GM21786 (cell line): ENCODE measurements around the gene NFATC1.
"Not testable (repeated sequence)": the region's sequence is repeated elsewhere in the genome, so short reads cannot be mapped to it uniquely, and the experiment has no call there.

Experiments used
- ATAC-seq: cut with Tn5 transposase; IDR thresholded peaks from one replicate; pipeline ENCODE4 v1.9.1; 2021; ENCODE audit not compliant: unreplicated experiment

Gene NFATC1

GRCh38 chr18:79504495-79504894 is 108.8 kb downstream of the NFATC1 start:
- not testable (repeated sequence) for ATAC-seq

DNA sequence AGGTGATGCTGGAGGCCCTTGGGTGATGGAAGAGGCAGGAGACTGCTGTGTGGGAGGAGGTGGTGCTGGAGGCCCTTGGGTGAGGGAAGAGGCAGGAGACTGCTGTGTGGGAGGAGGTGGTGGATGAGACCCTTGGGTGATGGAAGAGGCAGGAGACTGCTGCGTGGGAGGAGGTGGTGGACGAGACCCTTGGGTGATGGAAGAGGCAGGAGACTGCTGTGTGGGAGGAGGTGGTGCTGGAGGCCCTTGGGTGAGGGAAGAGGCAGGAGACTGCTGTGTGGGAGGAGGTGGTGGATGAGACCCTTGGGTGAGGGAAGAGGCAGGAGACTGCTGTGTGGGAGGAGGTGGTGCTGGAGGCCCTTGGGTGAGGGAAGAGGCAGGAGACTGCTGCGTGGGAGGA is 109.7 kb downstream of the NFATC1 start:
- ATAC-seq = not testable (repeated sequence)

DNA sequence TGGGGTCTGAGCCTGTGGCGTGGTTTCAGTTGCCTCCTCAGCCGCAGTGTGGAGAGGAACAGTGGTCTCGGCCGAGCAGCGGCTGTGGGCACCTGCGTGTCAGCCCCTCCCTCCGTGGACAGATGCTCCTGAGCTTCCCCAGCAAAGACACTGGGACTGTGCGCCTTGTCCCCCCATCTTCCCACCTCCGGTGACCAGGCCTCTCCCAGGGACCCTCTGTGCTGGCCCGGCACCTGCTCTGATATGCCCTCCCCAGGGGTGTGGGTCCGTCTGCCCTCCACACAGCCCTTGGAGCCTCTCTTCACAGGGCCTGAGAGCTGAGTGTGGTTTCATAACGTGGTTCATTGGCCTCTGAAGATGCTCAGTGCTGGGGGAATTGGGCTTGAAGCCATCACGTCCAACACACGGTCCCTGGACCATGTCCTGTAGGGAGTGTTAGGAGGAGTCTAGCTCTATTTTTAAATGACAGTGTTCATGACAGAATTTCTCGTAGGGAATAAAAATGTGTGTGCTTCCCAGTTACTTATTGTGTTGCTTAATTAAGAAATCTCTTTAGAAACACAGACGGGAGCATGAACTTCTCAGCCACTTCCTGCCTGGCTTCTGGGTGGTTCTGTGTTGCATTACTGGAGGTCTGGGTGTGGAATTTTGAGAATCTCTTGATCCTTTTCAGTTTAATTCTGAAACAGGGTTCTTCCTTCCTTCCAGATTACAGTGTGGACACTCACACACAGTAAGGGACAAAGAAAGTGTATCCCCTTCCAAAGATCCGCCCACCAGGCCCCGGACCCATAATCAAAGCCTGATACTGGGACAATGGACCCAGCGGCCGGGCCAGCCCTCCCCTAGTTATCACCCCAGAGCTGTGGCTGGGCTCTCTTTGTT is 110.7 kb downstream of the NFATC1 start:
- ATAC-seq = no peak

GRCh38 chr18:79507076-79507545 is 111.4 kb downstream of the NFATC1 start:
- ATAC-seq = no peak

GRCh38 chr18:79507546-79508480 is 112.1 kb downstream of the NFATC1 start:
- ATAC-seq = no peak

- no peak for ATAC-seq
Observed at GRCh38 chr18:79508565-79509535, 113.1 kb downstream of the NFATC1 start.

- no peak for ATAC-seq
Observed at GRCh38 chr18:79509536-79509930, 113.8 kb downstream of the NFATC1 start.

DNA sequence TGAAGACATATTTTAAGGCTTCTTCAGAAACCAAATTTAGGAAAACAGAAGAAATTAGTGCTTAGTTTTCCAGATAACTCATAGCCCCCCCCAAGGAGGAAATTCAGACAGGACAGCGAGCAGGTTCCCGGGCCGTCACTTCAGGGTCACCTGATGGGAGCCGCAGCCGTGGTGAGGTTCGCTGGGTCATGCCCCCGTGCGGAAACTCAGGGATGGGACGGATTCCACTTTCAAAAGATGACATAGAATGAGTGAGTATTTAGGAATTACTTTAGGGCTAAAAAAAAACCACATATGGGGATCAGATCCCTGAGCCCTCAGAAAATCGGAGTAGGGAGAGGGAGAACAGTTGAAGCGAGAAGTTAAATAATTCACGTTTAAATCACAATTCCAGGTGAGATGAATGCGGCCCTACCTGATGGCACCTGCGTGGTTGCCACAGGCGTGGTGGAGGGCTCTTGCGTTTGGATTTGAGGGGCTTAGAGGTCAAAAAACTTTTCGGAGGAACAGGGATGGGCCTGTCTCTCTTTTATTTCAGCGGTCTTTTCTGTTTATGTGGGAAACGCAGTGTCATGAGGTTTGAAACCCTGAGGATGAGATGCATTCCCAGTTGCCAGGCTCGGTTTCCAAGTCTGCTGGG is 114.4 kb downstream of the NFATC1 start:
- ATAC-seq = no peak

GRCh38 chr18:79510731-79511241 is 115.1 kb downstream of the NFATC1 start:
- no peak for ATAC-seq

DNA sequence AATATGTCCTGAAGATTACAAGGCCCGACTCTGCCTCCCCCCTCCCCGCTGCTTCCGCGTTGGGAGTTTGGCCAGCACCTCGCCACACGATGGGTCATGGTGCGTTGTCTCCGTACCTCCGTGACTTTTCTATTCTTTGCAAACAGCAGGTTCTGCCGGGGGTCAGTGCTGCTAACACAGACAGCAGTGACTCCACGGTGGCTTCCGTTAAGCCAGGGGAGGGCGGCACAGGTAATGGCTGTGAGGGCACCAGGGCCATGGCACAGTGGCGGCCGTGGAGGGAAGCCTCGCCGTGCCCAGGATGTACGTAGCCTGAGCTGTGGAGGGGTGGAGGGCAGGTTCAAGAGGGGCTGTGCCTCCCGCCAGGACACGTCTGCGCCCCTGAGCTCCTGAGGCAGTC is 115.5 kb downstream of the NFATC1 start:
- no peak for ATAC-seq

- no peak for ATAC-seq
Observed at GRCh38 chr18:79511671-79512301, 116.1 kb downstream of the NFATC1 start.

GRCh38 chr18:79512461-79513380 is 117.0 kb downstream of the NFATC1 start:
- no peak for ATAC-seq

- ATAC-seq = no peak
Observed at GRCh38 chr18:79513381-79514081, 117.8 kb downstream of the NFATC1 start.

DNA sequence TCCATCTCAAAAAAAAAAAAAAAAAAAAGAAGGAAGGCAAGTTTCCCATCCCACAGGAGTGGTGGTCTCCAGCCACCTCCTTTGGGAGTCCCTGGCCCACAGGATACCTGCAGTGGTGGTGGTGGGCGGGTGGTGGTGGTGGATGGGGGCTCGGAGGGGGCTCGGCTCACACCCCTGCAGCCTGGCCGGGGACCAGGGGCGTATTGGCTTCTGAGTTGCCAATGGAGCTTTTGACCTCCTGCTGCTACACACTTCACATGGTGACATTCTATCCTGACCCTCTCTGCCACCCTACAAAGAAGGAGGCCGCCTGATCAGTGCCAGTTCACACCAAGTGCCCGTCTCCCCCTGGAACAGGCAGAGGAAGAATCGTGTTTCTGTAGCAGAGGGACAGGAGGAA is 119.6 kb downstream of the NFATC1 start:
- no peak for ATAC-seq

DNA sequence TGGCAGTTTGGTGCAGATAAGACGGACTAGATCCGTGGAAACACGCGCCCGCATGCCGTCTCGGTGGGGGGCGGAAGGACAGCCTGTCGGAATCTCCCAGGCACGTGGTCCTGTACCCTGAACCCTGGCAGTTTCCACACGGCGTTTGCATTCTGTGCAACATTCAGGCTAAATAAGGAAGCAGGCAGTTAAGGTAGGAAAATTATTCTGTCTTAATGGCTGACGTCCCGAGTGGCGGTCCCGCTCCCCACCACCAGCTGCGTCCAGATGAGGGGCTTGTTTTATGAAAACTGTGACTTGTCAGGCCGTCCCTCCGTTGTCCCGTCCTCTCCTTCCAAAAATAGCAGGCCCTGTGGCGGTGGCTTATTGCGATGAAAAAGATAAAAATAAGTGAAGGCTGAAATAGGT is 120.2 kb downstream of the NFATC1 start:
- ATAC-seq = no peak

DNA sequence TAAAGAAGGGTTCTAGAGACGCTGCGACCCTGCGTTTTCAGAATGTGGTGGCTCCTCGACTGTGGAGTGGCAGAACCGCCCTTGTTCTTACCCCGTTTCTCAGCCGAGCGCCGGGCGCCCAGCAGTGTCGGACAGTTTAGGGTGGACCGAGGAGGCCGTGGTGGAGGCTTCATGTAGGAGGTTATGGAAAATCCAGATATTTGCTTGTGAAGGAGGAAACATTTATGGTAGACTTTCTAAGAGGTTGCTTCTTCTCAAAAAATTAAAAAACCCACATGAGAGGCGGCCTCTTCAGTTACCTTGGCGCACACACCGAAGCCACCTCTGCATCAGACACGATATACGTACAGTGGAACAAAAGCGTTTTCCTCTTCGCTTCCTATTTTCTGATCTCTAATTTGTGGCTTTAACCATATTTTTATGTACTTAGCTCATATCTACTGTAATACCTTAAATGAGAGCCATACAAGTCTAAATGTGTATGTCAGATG is 120.8 kb downstream of the NFATC1 start:
- ATAC-seq = no peak

GRCh38 chr18:79517341-79517740 is 121.6 kb downstream of the NFATC1 start:
- no peak for ATAC-seq
